Measurements from ENCODE around the gene GPR15. TPM values are rescaled to one million over a fixed set of nuclear protein-coding genes. Genes with fewer than 3 reads are reported as not detected.

Gene GPR15
- total RNA-seq, 4 donors from 2014 or later, result 0.44 TPM; not detected in 3

DNA sequence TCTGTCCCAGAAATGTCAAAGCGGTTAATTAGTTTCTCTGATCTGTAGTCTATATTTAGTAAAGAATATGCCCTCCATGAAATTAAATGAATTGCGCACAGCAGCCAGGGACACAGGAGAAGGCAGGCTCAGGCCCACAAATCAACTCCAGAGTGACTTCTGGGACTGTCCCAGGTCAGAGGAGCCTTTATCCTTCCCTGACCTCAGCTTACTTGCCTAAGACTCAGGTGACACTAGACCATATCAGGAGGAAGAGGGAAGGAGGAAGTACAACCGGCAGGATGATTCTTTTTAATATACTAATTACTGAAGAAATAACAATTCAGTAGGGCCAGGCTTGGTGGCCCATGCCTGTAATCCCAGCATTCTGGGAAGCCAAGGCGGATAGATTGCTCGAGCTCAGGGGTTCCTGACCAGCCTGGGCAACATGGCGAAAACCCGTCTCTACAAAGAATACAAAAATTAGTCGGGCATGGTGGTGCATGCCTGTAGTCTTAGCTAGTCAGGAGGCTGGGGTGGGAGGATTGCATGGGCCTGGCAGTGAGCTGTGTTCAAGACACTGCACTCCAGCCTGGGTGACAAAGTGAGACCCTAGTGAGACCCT is 1.8 kb upstream of the GPR15 start:
- ATAC-seq (ENCODE audit: low FRiP score) (no peak), DNase-seq (ENCODE audit: low spot score) (no peak)
- TF ChIP-seq, protein P1, sequence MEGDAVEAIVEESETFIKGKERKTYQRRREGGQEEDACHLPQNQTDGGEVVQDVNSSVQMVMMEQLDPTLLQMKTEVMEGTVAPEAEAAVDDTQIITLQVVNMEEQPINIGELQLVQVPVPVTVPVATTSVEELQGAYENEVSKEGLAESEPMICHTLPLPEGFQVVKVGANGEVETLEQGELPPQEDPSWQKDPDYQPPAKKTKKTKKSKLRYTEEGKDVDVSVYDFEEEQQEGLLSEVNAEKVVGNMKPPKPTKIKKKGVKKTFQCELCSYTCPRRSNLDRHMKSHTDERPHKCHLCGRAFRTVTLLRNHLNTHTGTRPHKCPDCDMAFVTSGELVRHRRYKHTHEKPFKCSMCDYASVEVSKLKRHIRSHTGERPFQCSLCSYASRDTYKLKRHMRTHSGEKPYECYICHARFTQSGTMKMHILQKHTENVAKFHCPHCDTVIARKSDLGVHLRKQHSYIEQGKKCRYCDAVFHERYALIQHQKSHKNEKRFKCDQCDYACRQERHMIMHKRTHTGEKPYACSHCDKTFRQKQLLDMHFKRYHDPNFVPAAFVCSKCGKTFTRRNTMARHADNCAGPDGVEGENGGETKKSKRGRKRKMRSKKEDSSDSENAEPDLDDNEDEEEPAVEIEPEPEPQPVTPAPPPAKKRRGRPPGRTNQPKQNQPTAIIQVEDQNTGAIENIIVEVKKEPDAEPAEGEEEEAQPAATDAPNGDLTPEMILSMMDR (IDR thresholded peaks at IDR 0.05), result no peak

DNA sequence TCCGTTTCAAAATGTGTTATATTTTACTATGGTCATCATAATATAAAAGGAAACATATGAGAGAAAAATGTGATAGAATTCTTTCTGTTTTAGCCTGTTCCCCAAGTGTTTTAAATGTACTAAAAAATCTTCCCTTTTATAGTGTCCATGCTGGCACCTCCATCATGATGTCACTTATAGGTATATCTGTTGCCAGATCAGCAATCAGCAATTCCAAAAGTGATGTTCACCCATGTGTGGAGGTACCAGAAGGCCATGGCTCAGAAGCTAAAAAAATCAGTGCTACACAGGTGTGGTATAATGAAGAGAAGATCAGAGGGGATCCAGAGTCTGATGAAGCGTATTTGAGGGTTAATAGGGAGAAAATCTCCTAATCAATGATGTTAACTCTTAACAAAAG is 1.1 kb upstream of the GPR15 start:
- no peak for ATAC-seq (ENCODE audit: low FRiP score)
- DNase-seq (ENCODE audit: low spot score), result no peak

DNA sequence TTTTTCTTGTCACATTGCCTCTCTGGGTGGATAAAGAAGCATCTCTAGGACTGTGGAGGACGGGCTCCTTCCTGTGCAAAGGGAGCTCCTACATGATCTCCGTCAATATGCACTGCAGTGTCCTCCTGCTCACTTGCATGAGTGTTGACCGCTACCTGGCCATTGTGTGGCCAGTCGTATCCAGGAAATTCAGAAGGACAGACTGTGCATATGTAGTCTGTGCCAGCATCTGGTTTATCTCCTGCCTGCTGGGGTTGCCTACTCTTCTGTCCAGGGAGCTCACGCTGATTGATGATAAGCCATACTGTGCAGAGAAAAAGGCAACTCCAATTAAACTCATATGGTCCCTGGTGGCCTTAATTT is 478 bp downstream of the GPR15 start:
- no peak for ATAC-seq (ENCODE audit: low FRiP score)
- TF ChIP-seq, protein P1 (IDR thresholded peaks at IDR 0.05), result no peak
- no peak for DNase-seq (ENCODE audit: low spot score)

More for the DNA sequence above, 1.1 kb upstream of the GPR15 start:
- TF ChIP-seq, protein P1 (IDR thresholded peaks at IDR 0.05), result no peak

DNA sequence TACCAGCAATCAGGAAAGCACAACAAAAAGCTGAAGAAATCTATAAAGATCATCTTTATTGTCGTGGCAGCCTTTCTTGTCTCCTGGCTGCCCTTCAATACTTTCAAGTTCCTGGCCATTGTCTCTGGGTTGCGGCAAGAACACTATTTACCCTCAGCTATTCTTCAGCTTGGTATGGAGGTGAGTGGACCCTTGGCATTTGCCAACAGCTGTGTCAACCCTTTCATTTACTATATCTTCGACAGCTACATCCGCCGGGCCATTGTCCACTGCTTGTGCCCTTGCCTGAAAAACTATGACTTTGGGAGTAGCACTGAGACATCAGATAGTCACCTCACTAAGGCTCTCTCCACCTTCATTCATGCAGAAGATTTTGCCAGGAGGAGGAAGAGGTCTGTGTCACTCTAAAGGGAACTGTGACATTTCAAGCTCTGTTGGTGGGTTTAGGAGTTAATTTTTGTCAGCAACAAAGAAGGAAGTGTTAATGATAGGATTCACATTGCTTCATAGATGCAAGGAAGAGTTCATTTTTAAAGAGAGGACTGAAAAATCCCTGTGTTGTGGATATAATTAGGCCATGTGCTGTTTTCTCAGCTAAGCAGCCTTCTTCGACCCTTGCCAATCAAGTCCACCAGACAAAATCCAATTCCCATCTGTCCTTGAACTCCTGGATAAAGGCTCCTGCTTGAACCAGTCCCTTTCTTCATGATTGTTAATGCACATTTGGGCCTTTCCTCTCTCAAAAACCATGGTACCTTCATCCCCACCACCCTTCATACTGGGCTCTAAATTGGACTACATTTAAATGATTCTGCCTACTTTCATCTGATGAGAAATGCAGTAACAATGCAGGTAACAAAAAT is 1.2 kb downstream of the GPR15 start:
- TF ChIP-seq, protein P1 (IDR thresholded peaks at IDR 0.05), result no peak
- ATAC-seq (ENCODE audit: low FRiP score) (no peak), DNase-seq (ENCODE audit: low spot score) (no peak)

DNA sequence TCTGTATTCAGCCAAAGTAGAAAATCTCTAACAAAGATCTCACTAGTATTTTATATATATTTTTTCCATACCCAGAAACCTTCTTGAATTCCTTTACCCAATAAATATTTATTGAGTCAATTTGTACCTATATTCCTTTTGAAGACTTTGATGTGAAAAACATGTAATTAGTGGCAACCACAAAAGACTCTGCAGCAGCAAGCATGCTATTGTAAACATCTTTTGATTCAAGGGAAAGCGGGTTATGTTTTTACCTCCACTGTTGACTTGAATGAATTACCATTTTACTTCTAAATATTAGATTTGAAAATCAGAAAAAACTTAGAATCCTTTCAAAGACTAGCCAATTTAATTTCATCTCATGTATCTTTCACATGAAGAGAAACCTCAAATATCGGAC is 2.4 kb downstream of the GPR15 start:
- no peak for DNase-seq (ENCODE audit: low spot score)
- TF ChIP-seq, protein P1 (IDR thresholded peaks at IDR 0.05), result no peak
- ATAC-seq (ENCODE audit: low FRiP score), result no peak

DNA sequence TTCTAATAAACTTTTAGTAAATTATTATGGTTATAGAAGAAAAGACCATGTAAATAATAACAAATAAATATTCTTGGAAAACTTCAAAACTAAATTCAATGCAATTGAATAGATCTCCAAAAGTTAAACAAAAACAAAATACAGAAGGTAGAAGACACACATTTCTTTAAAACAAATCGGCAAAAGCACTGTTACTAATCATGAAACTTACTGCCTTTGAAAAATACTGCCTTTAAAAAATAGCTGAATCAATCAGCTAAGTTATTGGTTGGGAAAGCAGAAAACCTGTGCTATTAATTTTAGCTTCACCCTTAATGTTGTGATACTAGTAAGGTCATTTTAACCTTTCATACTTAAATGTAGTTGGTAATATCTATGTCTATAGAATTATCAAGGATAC is 3.0 kb downstream of the GPR15 start:
- TF ChIP-seq, protein P1 (IDR thresholded peaks at IDR 0.05), result no peak
- DNase-seq (ENCODE audit: low spot score), result no peak
- no peak for ATAC-seq (ENCODE audit: low FRiP score)
